IPS-NIHi11 (cell line): Measurements from ENCODE around the gene RAB38.

Source experiments
- DNase-seq: peaks from one replicate; pipeline ENCODE4 v3.0.0; 2012; ENCODE audit warnings: mixed read lengths, low spot score

The RAB38 gene

GRCh38 chr11:88169881-88170280 is 5.4 kb downstream of the RAB38 start:
- DNase-seq: no peak

GRCh38 chr11:88169471-88169870 is 5.8 kb downstream of the RAB38 start:
- DNase-seq: no peak

- DNase-seq: no peak
These were observed 7.4 kb downstream of the RAB38 start for GRCh38 chr11:88167853-88168252.

GRCh38 chr11:88164806-88165585 is 10.2 kb downstream of the RAB38 start:
- DNase-seq: no peak

- DNase-seq: no peak
These were observed 10.9 kb downstream of the RAB38 start for GRCh38 chr11:88164320-88164719.

GRCh38 chr11:88158081-88158480 is 17.2 kb downstream of the RAB38 start:
- DNase-seq: no peak

- DNase-seq: no peak
These were observed 17.9 kb downstream of the RAB38 start for GRCh38 chr11:88157370-88157769.

- no peak for DNase-seq
These were observed 22.9 kb downstream of the RAB38 start for GRCh38 chr11:88152381-88152780.

GRCh38 chr11:88151709-88152265 is 23.5 kb downstream of the RAB38 start:
- no peak for DNase-seq

GRCh38 chr11:88146106-88146505 is 29.1 kb downstream of the RAB38 start:
- DNase-seq: no peak

GRCh38 chr11:88139865-88140264 is 35.4 kb downstream of the RAB38 start:
- no peak for DNase-seq

GRCh38 chr11:88131764-88132470 is 43.3 kb downstream of the RAB38 start:
- no peak for DNase-seq

- DNase-seq: no peak
These were observed 52.3 kb downstream of the RAB38 start for GRCh38 chr11:88122956-88123355.

- no peak for DNase-seq
These were observed 55.7 kb downstream of the RAB38 start for GRCh38 chr11:88119561-88119960.

- no peak for DNase-seq
These were observed 57.9 kb downstream of the RAB38 start for GRCh38 chr11:88117281-88117858.

- DNase-seq: no peak
These were observed 59.2 kb downstream of the RAB38 start for GRCh38 chr11:88115828-88116755.

GRCh38 chr11:88114486-88115045 is 60.7 kb downstream of the RAB38 start:
- DNase-seq: no peak

- no peak for DNase-seq
These were observed 68.6 kb downstream of the RAB38 start for GRCh38 chr11:88106666-88107065.

- no peak for DNase-seq
These were observed 69.3 kb downstream of the RAB38 start for GRCh38 chr11:88105951-88106350.

- no peak for DNase-seq
These were observed 69.7 kb downstream of the RAB38 start for GRCh38 chr11:88105526-88105925.

GRCh38 chr11:88104408-88104807 is 70.8 kb downstream of the RAB38 start:
- no peak for DNase-seq
